ENCODE measurements around the gene TFEC.

The TFEC gene

DNA sequence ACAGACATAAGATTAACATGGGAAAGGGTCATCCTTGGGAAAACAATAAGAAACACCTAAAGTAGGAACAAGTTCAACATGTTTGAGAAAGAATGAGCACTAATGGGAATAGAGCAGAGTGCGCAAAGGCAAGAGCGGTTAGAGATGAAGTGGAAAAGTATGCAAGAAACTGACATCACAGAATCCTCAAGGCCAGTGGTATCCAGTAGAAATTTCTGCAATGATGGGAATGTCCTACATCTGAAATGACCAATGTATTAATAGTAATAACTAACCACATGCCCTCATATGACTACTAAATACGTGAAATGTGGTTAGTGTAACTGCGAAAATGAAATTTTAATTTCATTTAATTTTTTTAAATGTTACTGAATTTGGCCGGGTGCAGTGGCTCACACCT lies 54.8 kb downstream of the TFEC start:
- no peaks in the 10 kb centered on the region for H3K36me3 ChIP-seq (ENCODE audit: insufficient read depth)
- TF ChIP-seq, protein P1, sequence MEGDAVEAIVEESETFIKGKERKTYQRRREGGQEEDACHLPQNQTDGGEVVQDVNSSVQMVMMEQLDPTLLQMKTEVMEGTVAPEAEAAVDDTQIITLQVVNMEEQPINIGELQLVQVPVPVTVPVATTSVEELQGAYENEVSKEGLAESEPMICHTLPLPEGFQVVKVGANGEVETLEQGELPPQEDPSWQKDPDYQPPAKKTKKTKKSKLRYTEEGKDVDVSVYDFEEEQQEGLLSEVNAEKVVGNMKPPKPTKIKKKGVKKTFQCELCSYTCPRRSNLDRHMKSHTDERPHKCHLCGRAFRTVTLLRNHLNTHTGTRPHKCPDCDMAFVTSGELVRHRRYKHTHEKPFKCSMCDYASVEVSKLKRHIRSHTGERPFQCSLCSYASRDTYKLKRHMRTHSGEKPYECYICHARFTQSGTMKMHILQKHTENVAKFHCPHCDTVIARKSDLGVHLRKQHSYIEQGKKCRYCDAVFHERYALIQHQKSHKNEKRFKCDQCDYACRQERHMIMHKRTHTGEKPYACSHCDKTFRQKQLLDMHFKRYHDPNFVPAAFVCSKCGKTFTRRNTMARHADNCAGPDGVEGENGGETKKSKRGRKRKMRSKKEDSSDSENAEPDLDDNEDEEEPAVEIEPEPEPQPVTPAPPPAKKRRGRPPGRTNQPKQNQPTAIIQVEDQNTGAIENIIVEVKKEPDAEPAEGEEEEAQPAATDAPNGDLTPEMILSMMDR (conservative IDR thresholded peaks at IDR 0.05; ENCODE audit: low read depth, low read length) = no peak
- H3K9ac ChIP-seq = no peak overlapping the region
- H3K4me2 ChIP-seq = no peak overlapping the region
- H3K79me2 ChIP-seq (ENCODE audit: insufficient read depth, low read depth) = no peaks in the 10 kb centered on the region
- H2AFZ ChIP-seq (ENCODE audit: low read depth) = no peak overlapping the region
- H3K27me3 ChIP-seq (ENCODE audit: insufficient read depth, low read depth) = no peaks in the 10 kb centered on the region
- H3K27ac ChIP-seq = no peak overlapping the region
- no peaks in the 10 kb centered on the region for H4K20me1 ChIP-seq (ENCODE audit: insufficient read depth)
- H3K4me3 ChIP-seq (IDR thresholded peaks at IDR 0.05; ENCODE audit: insufficient read depth, low read depth, low read length) = no peak overlapping the region
- H3K4me1 ChIP-seq (ENCODE audit: low read depth, poor library complexity, severe bottlenecking) = no peaks in the 10 kb centered on the region

DNA sequence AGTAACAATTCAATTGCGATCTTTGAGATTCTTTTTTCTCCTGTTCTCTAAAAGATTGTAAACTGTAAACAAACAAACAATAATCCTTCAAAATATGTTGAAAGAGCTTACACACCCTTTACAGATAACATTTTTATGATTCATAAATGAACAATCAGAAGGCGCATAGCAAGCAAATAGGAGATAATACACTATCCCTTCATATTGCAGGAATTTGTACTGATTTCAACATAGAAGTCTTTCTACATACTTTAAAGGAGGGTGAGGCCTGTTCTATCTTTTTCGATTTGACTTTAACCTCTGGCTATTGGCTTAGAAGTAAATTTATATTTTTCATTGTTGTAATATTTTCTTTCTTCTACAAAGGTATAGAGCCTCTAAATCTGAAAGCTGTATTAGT lies 57.2 kb downstream of the TFEC start:
- Histone ChIP-seq H3K4me2 (no peak overlapping the region), H2AFZ (ENCODE audit: low read depth) (no peak overlapping the region), H4K20me1 (ENCODE audit: insufficient read depth) (no peaks in the 10 kb centered on the region), H3K27ac (no peak overlapping the region), H3K79me2 (ENCODE audit: insufficient read depth, low read depth) (no peaks in the 10 kb centered on the region), H3K36me3 (ENCODE audit: insufficient read depth) (no peaks in the 10 kb centered on the region), H3K4me3 (IDR thresholded peaks at IDR 0.05; ENCODE audit: insufficient read depth, low read depth, low read length) (no peak overlapping the region), H3K4me1 (ENCODE audit: low read depth, poor library complexity, severe bottlenecking) (no peaks in the 10 kb centered on the region), H3K27me3 (ENCODE audit: insufficient read depth, low read depth) (no peaks in the 10 kb centered on the region), H3K9ac (no peak overlapping the region)
- TF ChIP-seq, protein P1 (conservative IDR thresholded peaks at IDR 0.05; ENCODE audit: low read depth, low read length) = no peak

DNA sequence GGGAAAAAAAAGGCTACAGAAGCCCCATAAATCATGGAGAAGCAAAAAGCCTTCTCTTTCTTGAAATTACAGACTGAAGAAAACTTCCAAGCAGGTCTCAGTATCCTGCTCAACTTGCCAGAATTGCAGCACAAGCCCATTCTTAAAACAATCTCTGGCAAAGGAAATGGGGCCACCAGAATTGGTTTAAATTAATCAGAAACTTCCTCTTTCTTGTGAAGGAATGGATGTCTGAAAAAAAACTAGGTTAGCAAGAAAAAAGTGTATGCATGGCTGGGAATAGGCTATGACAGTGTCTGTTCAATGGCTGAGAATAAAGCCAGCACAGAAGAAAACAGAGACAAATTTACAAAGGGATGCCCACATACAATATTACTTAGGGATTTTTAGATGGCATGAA lies 59.1 kb downstream of the TFEC start:
- H3K4me1 ChIP-seq (ENCODE audit: low read depth, poor library complexity, severe bottlenecking) = no peaks in the 10 kb centered on the region
- H3K27ac ChIP-seq = no peak overlapping the region
- no peaks in the 10 kb centered on the region for H4K20me1 ChIP-seq (ENCODE audit: insufficient read depth)
- H3K9ac ChIP-seq = no peak overlapping the region
- TF ChIP-seq, protein P1 (conservative IDR thresholded peaks at IDR 0.05; ENCODE audit: low read depth, low read length) = no peak
- H2AFZ ChIP-seq (ENCODE audit: low read depth) = no peak overlapping the region
- H3K27me3 ChIP-seq (ENCODE audit: insufficient read depth, low read depth) = no peaks in the 10 kb centered on the region
- no peaks in the 10 kb centered on the region for H3K79me2 ChIP-seq (ENCODE audit: insufficient read depth, low read depth)
- H3K4me2 ChIP-seq = no peak overlapping the region
- H3K36me3 ChIP-seq (ENCODE audit: insufficient read depth) = no peaks in the 10 kb centered on the region
- no peak overlapping the region for H3K4me3 ChIP-seq (IDR thresholded peaks at IDR 0.05; ENCODE audit: insufficient read depth, low read depth, low read length)

DNA sequence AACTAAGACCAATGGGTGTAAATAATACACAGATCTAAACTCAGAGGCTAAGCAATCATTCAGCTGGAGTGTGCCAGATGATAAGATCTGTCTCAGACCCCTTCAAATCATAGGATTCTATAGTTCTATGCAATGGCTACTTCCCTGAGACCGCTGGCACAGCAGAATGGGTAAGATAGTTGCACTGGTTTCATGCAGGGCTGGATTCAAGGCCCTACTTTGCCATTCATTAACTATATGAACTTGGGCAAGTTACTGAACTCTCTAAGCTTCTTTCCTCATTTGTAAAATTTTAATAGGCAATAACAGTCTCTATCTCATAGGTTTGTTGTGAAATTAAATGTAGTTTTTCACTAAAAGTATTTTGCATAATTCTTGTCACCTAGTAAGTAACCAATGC lies 62.0 kb downstream of the TFEC start:
- Histone ChIP-seq H3K79me2 (ENCODE audit: insufficient read depth, low read depth) (no peaks in the 10 kb centered on the region), H3K4me1 (ENCODE audit: low read depth, poor library complexity, severe bottlenecking) (no peaks in the 10 kb centered on the region), H3K4me2 (no peak overlapping the region), H3K4me3 (IDR thresholded peaks at IDR 0.05; ENCODE audit: insufficient read depth, low read depth, low read length) (no peak overlapping the region), H3K9ac (no peak overlapping the region), H3K36me3 (ENCODE audit: insufficient read depth) (no peaks in the 10 kb centered on the region), H4K20me1 (ENCODE audit: insufficient read depth) (no peaks in the 10 kb centered on the region), H3K27me3 (ENCODE audit: insufficient read depth, low read depth) (no peaks in the 10 kb centered on the region), H2AFZ (ENCODE audit: low read depth) (no peak overlapping the region), H3K27ac (no peak overlapping the region)
- TF ChIP-seq, protein P1 (conservative IDR thresholded peaks at IDR 0.05; ENCODE audit: low read depth, low read length) = no peak

DNA sequence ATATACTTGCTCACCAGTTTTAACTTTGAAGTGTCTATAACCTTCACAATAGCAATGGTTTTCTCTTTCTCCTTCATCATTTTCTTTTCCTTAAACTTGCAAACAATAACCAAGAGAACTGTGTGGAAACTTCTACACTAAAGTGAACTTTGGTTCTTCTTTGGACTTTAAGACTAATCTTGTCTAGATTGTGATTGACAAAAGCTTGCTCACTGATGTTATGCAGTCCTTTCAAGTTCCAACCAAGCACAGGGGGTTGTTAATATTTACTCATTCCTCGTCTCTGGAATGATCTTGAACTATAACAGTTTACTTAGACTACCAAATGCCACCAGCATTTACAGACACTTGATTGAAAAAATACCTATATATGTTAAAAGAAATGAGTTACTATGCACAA lies 62.4 kb downstream of the TFEC start:
- Histone ChIP-seq H3K27ac (no peak overlapping the region), H3K4me3 (IDR thresholded peaks at IDR 0.05; ENCODE audit: insufficient read depth, low read depth, low read length) (no peak overlapping the region), H3K79me2 (ENCODE audit: insufficient read depth, low read depth) (no peaks in the 10 kb centered on the region), H3K4me1 (ENCODE audit: low read depth, poor library complexity, severe bottlenecking) (no peaks in the 10 kb centered on the region), H3K27me3 (ENCODE audit: insufficient read depth, low read depth) (no peaks in the 10 kb centered on the region), H2AFZ (ENCODE audit: low read depth) (no peak overlapping the region), H3K4me2 (no peak overlapping the region), H3K9ac (no peak overlapping the region), H4K20me1 (ENCODE audit: insufficient read depth) (no peaks in the 10 kb centered on the region), H3K36me3 (ENCODE audit: insufficient read depth) (no peaks in the 10 kb centered on the region)
- TF ChIP-seq, protein P1 (conservative IDR thresholded peaks at IDR 0.05; ENCODE audit: low read depth, low read length) = no peak
